ENCODE data around the gene C8A. TPM values are rescaled to one million over a fixed set of nuclear protein-coding genes. Genes with fewer than 3 reads are reported as not detected.

Gene C8A
- total RNA-seq, 1 experiment from 2014 or later = 0.13 TPM

DNA sequence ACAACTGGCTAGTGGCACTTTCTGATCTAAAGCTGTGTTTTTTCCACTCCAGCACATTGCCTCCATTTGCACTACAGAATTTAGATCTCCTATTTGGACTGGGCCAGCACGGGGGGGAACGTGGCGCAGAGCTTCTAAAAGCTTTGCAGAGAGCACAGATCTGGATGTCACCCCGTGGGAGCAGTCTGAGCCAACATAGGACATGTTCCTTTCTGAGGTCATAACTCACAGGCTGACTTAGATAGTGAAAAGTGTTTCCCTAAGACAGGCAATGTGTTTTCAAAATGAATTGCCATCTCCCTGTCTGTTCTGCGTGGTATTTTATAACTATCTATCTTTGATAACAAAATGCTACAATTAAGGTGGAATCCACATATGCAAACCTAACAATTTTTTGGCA, 3.7 kb upstream of the C8A start (continued):
- no peak for TF ChIP-seq ESRRA (CRISPR knock-in tag; IDR thresholded peaks at IDR 0.05; ENCODE audit: borderline replicate concordance)
- no peak for TF ChIP-seq GABPB1 (CRISPR knock-in tag; IDR thresholded peaks at IDR 0.05)
- TF ChIP-seq SOX15 (CRISPR knock-in tag; IDR thresholded peaks at IDR 0.05) = no peak
- TF ChIP-seq, protein P1, sequence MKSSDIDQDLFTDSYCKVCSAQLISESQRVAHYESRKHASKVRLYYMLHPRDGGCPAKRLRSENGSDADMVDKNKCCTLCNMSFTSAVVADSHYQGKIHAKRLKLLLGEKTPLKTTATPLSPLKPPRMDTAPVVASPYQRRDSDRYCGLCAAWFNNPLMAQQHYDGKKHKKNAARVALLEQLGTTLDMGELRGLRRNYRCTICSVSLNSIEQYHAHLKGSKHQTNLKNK (CRISPR knock-in tag; IDR thresholded peaks at IDR 0.05) = no peak
- no peak for TF ChIP-seq ZNF423 (CRISPR knock-in tag; IDR thresholded peaks at IDR 0.05)
- TF ChIP-seq, protein P2, sequence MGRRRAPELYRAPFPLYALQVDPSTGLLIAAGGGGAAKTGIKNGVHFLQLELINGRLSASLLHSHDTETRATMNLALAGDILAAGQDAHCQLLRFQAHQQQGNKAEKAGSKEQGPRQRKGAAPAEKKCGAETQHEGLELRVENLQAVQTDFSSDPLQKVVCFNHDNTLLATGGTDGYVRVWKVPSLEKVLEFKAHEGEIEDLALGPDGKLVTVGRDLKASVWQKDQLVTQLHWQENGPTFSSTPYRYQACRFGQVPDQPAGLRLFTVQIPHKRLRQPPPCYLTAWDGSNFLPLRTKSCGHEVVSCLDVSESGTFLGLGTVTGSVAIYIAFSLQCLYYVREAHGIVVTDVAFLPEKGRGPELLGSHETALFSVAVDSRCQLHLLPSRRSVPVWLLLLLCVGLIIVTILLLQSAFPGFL (CRISPR knock-in tag; IDR thresholded peaks at IDR 0.05; ENCODE audit: borderline replicate concordance) = no peak

DNA sequence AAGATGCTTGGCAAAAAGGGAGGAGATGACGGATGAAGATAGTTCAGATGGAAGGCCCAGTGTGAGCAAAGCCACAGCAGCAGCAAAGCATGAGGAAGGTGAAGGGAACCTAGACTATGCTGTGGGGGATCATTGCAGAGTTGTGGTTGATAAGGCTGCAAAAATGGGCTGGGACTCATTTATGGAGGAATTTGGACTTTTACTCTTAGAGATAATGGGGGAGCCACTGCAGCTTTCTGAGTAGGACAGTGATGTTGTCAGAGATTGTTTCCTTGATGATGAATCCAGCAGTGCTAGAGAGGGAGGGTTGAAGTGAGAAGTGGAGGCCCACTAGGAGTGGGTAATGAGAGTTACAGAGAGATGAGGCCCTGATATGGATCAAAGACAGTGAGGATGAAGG, 2.1 kb upstream of the C8A start:
- CTCF ChIA-PET = no interaction called here
- Mint-ChIP-seq H3K9me3 (peaks cover 10% of the 10 kb centered on the region), H3K4me3 (no peak overlapping the region)

More for the DNA sequence above, 2.1 kb upstream of the C8A start:
- DNase-seq (ENCODE audit: low spot score) (no peak), ATAC-seq (no peak)
- peaks cover 9% of the 10 kb centered on the region for H3K27me3 Mint-ChIP-seq (ENCODE audit: low read depth)
- no peaks in the 10 kb centered on the region for H3K36me3 Mint-ChIP-seq
- POLR2A ChIA-PET = no interaction called here
- TF ChIP-seq ZNF396 (CRISPR knock-in tag; IDR thresholded peaks at IDR 0.05; ENCODE audit: borderline replicate concordance) (no peak), ZNF317 (CRISPR knock-in tag; IDR thresholded peaks at IDR 0.05; ENCODE audit: borderline replicate concordance, low read depth) (no peak), ATF1 (CRISPR knock-in tag; IDR thresholded peaks at IDR 0.05) (no peak), TEAD1 (CRISPR knock-in tag; IDR thresholded peaks at IDR 0.05) (no peak), JAZF1 (CRISPR knock-in tag; IDR thresholded peaks at IDR 0.05) (no peak), GABPB1 (CRISPR knock-in tag; IDR thresholded peaks at IDR 0.05) (no peak), ZNF423 (CRISPR knock-in tag; IDR thresholded peaks at IDR 0.05) (no peak), CREM (CRISPR knock-in tag; IDR thresholded peaks at IDR 0.05) (no peak), ZNF232 (CRISPR knock-in tag; IDR thresholded peaks at IDR 0.05) (no peak), PRRX2 (CRISPR knock-in tag; IDR thresholded peaks at IDR 0.05) (no peak)
- TF ChIP-seq, protein P3, sequence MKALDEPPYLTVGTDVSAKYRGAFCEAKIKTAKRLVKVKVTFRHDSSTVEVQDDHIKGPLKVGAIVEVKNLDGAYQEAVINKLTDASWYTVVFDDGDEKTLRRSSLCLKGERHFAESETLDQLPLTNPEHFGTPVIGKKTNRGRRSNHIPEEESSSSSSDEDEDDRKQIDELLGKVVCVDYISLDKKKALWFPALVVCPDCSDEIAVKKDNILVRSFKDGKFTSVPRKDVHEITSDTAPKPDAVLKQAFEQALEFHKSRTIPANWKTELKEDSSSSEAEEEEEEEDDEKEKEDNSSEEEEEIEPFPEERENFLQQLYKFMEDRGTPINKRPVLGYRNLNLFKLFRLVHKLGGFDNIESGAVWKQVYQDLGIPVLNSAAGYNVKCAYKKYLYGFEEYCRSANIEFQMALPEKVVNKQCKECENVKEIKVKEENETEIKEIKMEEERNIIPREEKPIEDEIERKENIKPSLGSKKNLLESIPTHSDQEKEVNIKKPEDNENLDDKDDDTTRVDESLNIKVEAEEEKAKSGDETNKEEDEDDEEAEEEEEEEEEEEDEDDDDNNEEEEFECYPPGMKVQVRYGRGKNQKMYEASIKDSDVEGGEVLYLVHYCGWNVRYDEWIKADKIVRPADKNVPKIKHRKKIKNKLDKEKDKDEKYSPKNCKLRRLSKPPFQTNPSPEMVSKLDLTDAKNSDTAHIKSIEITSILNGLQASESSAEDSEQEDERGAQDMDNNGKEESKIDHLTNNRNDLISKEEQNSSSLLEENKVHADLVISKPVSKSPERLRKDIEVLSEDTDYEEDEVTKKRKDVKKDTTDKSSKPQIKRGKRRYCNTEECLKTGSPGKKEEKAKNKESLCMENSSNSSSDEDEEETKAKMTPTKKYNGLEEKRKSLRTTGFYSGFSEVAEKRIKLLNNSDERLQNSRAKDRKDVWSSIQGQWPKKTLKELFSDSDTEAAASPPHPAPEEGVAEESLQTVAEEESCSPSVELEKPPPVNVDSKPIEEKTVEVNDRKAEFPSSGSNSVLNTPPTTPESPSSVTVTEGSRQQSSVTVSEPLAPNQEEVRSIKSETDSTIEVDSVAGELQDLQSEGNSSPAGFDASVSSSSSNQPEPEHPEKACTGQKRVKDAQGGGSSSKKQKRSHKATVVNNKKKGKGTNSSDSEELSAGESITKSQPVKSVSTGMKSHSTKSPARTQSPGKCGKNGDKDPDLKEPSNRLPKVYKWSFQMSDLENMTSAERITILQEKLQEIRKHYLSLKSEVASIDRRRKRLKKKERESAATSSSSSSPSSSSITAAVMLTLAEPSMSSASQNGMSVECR (CRISPR knock-in tag; IDR thresholded peaks at IDR 0.05; ENCODE audit: borderline replicate concordance) = no peak
- TF ChIP-seq, protein P4, sequence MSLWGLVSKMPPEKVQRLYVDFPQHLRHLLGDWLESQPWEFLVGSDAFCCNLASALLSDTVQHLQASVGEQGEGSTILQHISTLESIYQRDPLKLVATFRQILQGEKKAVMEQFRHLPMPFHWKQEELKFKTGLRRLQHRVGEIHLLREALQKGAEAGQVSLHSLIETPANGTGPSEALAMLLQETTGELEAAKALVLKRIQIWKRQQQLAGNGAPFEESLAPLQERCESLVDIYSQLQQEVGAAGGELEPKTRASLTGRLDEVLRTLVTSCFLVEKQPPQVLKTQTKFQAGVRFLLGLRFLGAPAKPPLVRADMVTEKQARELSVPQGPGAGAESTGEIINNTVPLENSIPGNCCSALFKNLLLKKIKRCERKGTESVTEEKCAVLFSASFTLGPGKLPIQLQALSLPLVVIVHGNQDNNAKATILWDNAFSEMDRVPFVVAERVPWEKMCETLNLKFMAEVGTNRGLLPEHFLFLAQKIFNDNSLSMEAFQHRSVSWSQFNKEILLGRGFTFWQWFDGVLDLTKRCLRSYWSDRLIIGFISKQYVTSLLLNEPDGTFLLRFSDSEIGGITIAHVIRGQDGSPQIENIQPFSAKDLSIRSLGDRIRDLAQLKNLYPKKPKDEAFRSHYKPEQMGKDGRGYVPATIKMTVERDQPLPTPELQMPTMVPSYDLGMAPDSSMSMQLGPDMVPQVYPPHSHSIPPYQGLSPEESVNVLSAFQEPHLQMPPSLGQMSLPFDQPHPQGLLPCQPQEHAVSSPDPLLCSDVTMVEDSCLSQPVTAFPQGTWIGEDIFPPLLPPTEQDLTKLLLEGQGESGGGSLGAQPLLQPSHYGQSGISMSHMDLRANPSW (CRISPR knock-in tag; conservative IDR thresholded peaks at IDR 0.05; ENCODE audit: low read depth) = no peak
- TF ChIP-seq, protein P5, sequence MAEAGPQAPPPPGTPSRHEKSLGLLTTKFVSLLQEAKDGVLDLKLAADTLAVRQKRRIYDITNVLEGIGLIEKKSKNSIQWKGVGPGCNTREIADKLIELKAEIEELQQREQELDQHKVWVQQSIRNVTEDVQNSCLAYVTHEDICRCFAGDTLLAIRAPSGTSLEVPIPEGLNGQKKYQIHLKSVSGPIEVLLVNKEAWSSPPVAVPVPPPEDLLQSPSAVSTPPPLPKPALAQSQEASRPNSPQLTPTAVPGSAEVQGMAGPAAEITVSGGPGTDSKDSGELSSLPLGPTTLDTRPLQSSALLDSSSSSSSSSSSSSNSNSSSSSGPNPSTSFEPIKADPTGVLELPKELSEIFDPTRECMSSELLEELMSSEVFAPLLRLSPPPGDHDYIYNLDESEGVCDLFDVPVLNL (CRISPR knock-in tag; IDR thresholded peaks at IDR 0.05; ENCODE audit: borderline replicate concordance, low read depth) = no peak
- TF ChIP-seq, protein P6, sequence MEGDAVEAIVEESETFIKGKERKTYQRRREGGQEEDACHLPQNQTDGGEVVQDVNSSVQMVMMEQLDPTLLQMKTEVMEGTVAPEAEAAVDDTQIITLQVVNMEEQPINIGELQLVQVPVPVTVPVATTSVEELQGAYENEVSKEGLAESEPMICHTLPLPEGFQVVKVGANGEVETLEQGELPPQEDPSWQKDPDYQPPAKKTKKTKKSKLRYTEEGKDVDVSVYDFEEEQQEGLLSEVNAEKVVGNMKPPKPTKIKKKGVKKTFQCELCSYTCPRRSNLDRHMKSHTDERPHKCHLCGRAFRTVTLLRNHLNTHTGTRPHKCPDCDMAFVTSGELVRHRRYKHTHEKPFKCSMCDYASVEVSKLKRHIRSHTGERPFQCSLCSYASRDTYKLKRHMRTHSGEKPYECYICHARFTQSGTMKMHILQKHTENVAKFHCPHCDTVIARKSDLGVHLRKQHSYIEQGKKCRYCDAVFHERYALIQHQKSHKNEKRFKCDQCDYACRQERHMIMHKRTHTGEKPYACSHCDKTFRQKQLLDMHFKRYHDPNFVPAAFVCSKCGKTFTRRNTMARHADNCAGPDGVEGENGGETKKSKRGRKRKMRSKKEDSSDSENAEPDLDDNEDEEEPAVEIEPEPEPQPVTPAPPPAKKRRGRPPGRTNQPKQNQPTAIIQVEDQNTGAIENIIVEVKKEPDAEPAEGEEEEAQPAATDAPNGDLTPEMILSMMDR (IDR thresholded peaks at IDR 0.05) = no peak
- TF ChIP-seq, protein P7, sequence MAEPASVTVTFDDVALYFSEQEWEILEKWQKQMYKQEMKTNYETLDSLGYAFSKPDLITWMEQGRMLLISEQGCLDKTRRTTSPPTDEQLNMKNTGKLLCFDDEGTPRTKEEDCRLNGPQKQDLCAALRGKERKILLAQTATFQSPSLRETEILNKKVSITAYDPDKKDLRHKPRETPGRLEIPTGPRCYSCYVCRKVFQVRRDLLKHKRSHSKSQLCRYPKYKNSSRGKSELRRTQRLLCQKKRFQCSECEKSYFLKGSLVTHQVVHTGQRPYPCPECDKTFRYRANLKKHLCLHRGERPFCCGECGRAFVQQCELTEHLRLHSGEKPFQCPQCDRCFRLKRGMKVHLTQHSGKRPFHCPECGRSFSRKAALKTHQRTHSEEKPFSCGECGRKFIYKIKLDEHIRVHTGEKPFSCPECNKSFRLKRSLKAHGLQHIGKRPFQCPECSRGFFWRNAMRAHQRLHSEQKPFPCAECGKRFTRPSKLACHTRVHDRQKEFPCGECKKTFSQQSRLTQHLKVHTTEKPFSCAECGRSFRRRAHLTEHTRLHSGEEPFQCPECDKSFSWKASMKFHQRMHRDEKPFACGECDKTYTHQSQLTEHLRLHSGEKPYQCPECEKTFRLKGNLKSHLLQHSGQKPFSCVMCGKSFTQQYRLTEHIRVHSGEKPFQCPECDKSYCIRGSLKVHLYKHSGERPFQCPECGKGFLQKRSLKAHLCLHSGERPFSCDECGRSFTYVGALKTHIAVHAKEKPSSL (CRISPR knock-in tag; conservative IDR thresholded peaks at IDR 0.05) = no peak
- TF ChIP-seq, protein P8, sequence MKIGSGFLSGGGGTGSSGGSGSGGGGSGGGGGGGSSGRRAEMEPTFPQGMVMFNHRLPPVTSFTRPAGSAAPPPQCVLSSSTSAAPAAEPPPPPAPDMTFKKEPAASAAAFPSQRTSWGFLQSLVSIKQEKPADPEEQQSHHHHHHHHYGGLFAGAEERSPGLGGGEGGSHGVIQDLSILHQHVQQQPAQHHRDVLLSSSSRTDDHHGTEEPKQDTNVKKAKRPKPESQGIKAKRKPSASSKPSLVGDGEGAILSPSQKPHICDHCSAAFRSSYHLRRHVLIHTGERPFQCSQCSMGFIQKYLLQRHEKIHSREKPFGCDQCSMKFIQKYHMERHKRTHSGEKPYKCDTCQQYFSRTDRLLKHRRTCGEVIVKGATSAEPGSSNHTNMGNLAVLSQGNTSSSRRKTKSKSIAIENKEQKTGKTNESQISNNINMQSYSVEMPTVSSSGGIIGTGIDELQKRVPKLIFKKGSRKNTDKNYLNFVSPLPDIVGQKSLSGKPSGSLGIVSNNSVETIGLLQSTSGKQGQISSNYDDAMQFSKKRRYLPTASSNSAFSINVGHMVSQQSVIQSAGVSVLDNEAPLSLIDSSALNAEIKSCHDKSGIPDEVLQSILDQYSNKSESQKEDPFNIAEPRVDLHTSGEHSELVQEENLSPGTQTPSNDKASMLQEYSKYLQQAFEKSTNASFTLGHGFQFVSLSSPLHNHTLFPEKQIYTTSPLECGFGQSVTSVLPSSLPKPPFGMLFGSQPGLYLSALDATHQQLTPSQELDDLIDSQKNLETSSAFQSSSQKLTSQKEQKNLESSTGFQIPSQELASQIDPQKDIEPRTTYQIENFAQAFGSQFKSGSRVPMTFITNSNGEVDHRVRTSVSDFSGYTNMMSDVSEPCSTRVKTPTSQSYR (CRISPR knock-in tag; IDR thresholded peaks at IDR 0.05) = no peak
- peaks cover 17% of the 10 kb centered on the region for H3K4me1 Mint-ChIP-seq
- no peak overlapping the region for H3K27ac Mint-ChIP-seq
